ENCODE results near the gene SERPINA9. TPM values are rescaled to one million over a fixed set of nuclear protein-coding genes. Genes with fewer than 3 reads are reported as not detected.

The SERPINA9 gene
- polyA plus RNA-seq, 2 of the 4 experiments (the other 2 are of a cell fraction): not detected

- TF ChIP-seq HOXB13 (CRISPR knock-in tag; IDR thresholded peaks at IDR 0.05; ENCODE audit: low read depth) (no peak), KDM5A (IDR thresholded peaks at IDR 0.05) (no peak), GATA3 (IDR thresholded peaks at IDR 0.05; ENCODE audit: borderline replicate concordance) (no peak), ATOH8 (CRISPR knock-in tag; IDR thresholded peaks at IDR 0.05; ENCODE audit: low read depth) (no peak), USF2 (IDR thresholded peaks at IDR 0.05) (no peak)
These were observed 47.4 kb downstream of the SERPINA9 start (continued) for GRCh38 chr14:94428610-94429009.

- Histone ChIP-seq H3K4me3 (no peak overlapping the region), H3K4me1 (no peaks in the 10 kb centered on the region), H3K4me2 (no peak overlapping the region), H3K9me3 (no peaks in the 10 kb centered on the region; the same call in 2 of the 3 replicates), H3K27ac (no peak overlapping the region)
- ChIA-PET POLR2A (no interaction called here), CTCF (interaction anchor here (0.6 to 1.6 kb wide), 2 partner anchors 59 to 783 kb away, joined by 3 to 5 read pairs; no protein-coding TSS in a partner anchor)
- FAIRE-seq (no peak), DNase-seq (ENCODE audit: low read depth in 1 of 2, low spot score in 1 of 2) (no peak), ATAC-seq (no peak)
- WGBS (ENCODE audit: missing lambda C conversion rate): 36% methylated on average over 9 of the region's 9 CpGs
- TF ChIP-seq RNF2 (IDR thresholded peaks at IDR 0.05; ENCODE audit: borderline replicate concordance, low read depth) (peak; percentile 91; the same call in 1 of the 2 replicates), CBX8 (IDR thresholded peaks at IDR 0.05) (peak; percentile 82; the same call in 1 of the 2 replicates), HOXB13 (CRISPR knock-in tag; IDR thresholded peaks at IDR 0.05; ENCODE audit: low read depth) (no peak)
These were observed 48.9 kb downstream of the SERPINA9 start for GRCh38 chr14:94427016-94427613.

GRCh38 chr14:94426526-94426925 is 49.5 kb downstream of the SERPINA9 start:
- TF ChIP-seq REST (IDR thresholded peaks at IDR 0.05) (no peak), ZSCAN20 (CRISPR knock-in tag; IDR thresholded peaks at IDR 0.05) (no peak), MAX (IDR thresholded peaks at IDR 0.05) (no peak), JUN (IDR thresholded peaks at IDR 0.05) (no peak), POLR2A (IDR thresholded peaks at IDR 0.05; ENCODE audit: low read length) (no peak), NFE2L2 (conservative IDR thresholded peaks at IDR 0.05; ENCODE audit: low read length) (no peak), HEYL (CRISPR knock-in tag; IDR thresholded peaks at IDR 0.05) (no peak)
- Histone ChIP-seq H3K4me3 (no peak overlapping the region), H3K4me1 (no peaks in the 10 kb centered on the region), H3K27ac (no peak overlapping the region), H3K9me3 (no peaks in the 10 kb centered on the region; the same call in 2 of the 3 replicates), H3K4me2 (no peak overlapping the region)
- WGBS (ENCODE audit: missing lambda C conversion rate): 22% methylated on average over 4 of the region's 4 CpGs
- ChIA-PET POLR2A (no interaction called here), CTCF (interaction anchor here (0.6 to 1.6 kb wide), 2 partner anchors 60 to 783 kb away, joined by 3 to 5 read pairs; no protein-coding TSS in a partner anchor)
- ATAC-seq (no peak), FAIRE-seq (no peak), DNase-seq (ENCODE audit: low read depth in 1 of 2, low spot score in 1 of 2) (no peak)

GRCh38 chr14:94424371-94424770 is 51.6 kb downstream of the SERPINA9 start:
- H3K4me1 ChIP-seq: no peaks in the 10 kb centered on the region
- FAIRE-seq: no peak
- no peak overlapping the region for H3K4me2 ChIP-seq
- TF ChIP-seq HOXB5 (CRISPR knock-in tag; IDR thresholded peaks at IDR 0.05) (no peak), KDM1A (IDR thresholded peaks at IDR 0.05; ENCODE audit: low read depth) (no peak), FOSB (CRISPR knock-in tag; IDR thresholded peaks at IDR 0.05) (no peak), MAFK (IDR thresholded peaks at IDR 0.05; ENCODE audit: partially characterized antibody) (peak; percentile 54)
- WGBS (ENCODE audit: missing lambda C conversion rate): 4% methylated on average over 3 of the region's 3 CpGs
- ChIA-PET CTCF (no interaction called here), POLR2A (no interaction called here)
- H3K4me3 ChIP-seq: no peak overlapping the region
- no peak for DNase-seq (ENCODE audit: low read depth in 1 of 2, low spot score in 1 of 2)
- no peak for ATAC-seq
- no peak overlapping the region for H3K27ac ChIP-seq
- no peaks in the 10 kb centered on the region for H3K9me3 ChIP-seq

Data from A549 (cell line).